GM12875 (cell line): Measurements from ENCODE around the gene ARL4D.
"Not testable (repeated sequence)": the region's sequence is repeated elsewhere in the genome, so short reads cannot be mapped to it uniquely, and the experiment has no call there.

Experiments used
- H3K4me3 ChIP-seq: one replicate; pipeline ENCODE4 v1.5.1; 2011; ENCODE audit warnings: low read depth, low read length, control low read depth
- CTCF ChIP-seq: IDR thresholded peaks from 2 replicates; pipeline ENCODE4 v1.5.1; 2011; ENCODE audit warnings: low read depth, mild to moderate bottlenecking, control low read depth, inconsistent platforms, low read length, moderate library complexity, borderline replicate concordance; ENCODE audit not compliant: insufficient read depth

The ARL4D gene

GRCh38 chr17:43365356-43365755 lies 33.4 kb upstream of the ARL4D start:
- TF ChIP-seq CTCF: peak; percentile 11; the same call in 1 of the 2 replicates
- no peak overlapping the region for H3K4me3 ChIP-seq

- H3K4me3 ChIP-seq: not testable (repeated sequence)
Observed at GRCh38 chr17:43365921-43366320, 32.9 kb upstream of the ARL4D start.

- H3K4me3 ChIP-seq: no peak overlapping the region
- no peak for TF ChIP-seq CTCF
Observed at GRCh38 chr17:43366891-43367736, 31.7 kb upstream of the ARL4D start.

- H3K4me3 ChIP-seq: no peak overlapping the region
Observed at GRCh38 chr17:43367737-43368242, 31.0 kb upstream of the ARL4D start.

GRCh38 chr17:43368740-43369506 lies 29.9 kb upstream of the ARL4D start:
- H3K4me3 ChIP-seq: peak overlapping the region; percentile 43
- no peak for TF ChIP-seq CTCF

More at GRCh38 chr17:43367737-43368242, 31.0 kb upstream of the ARL4D start:
- TF ChIP-seq CTCF: no peak

GRCh38 chr17:43369986-43370385 lies 28.8 kb upstream of the ARL4D start:
- H3K4me3 ChIP-seq: no peak overlapping the region
- no peak for TF ChIP-seq CTCF

GRCh38 chr17:43371227-43371821 lies 27.5 kb upstream of the ARL4D start:
- H3K4me3 ChIP-seq: no peak overlapping the region
- TF ChIP-seq CTCF: no peak
